Panc1 (cell line): Measurements from ENCODE around the gene NME8.

ENCODE experiments used
- SIN3A ChIP-seq: IDR thresholded peaks from 2 replicates; pipeline ENCODE4 v1.6.1; 2012; ENCODE audit warnings: low read depth, mild to moderate bottlenecking, low read length, moderate library complexity, borderline replicate concordance; ENCODE audit not compliant: insufficient read depth
- TF ChIP-seq, protein P1 (sequence below): fragments of 450-650 bp; IDR thresholded peaks from 2 replicates; pipeline ENCODE4 v1.5.1; 2017; ENCODE audit warnings: mild to moderate bottlenecking
- TF ChIP-seq, protein P2 (sequence below), 2 experiments: IDR thresholded peaks; 2 replicates each; pipeline ENCODE4 v1.6.1; 2011 to 2012; ENCODE audit warnings: low read depth in 2 of 2, control low read depth in 1 of 2, low read length in 1 of 2, mild to moderate bottlenecking in 1 of 2, moderate library complexity in 1 of 2; ENCODE audit not compliant: insufficient read depth in 1 of 2

DNA sequence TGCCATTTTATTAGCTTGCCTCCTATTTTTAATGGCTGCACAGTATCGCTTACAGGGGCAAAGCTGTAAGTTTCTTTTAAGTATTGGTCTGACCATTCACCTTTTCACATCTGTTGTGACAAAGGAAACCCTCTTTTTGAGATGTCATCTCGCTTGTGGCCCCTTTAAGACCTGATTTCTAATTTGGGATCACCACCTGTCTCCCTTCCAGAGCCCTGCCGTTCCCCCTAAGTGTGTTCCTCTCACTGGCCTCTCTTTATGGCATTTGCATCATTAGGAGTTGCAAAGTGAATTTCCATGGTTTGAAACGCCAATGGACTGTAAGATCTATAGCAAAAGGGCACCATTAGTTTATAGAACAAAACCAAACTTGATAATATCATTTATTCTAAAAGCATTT is 73.5 kb downstream of the NME8 start:
- TF ChIP-seq, protein P1, sequence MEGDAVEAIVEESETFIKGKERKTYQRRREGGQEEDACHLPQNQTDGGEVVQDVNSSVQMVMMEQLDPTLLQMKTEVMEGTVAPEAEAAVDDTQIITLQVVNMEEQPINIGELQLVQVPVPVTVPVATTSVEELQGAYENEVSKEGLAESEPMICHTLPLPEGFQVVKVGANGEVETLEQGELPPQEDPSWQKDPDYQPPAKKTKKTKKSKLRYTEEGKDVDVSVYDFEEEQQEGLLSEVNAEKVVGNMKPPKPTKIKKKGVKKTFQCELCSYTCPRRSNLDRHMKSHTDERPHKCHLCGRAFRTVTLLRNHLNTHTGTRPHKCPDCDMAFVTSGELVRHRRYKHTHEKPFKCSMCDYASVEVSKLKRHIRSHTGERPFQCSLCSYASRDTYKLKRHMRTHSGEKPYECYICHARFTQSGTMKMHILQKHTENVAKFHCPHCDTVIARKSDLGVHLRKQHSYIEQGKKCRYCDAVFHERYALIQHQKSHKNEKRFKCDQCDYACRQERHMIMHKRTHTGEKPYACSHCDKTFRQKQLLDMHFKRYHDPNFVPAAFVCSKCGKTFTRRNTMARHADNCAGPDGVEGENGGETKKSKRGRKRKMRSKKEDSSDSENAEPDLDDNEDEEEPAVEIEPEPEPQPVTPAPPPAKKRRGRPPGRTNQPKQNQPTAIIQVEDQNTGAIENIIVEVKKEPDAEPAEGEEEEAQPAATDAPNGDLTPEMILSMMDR, result no peak
- no peak for TF ChIP-seq SIN3A
- TF ChIP-seq, protein P2, sequence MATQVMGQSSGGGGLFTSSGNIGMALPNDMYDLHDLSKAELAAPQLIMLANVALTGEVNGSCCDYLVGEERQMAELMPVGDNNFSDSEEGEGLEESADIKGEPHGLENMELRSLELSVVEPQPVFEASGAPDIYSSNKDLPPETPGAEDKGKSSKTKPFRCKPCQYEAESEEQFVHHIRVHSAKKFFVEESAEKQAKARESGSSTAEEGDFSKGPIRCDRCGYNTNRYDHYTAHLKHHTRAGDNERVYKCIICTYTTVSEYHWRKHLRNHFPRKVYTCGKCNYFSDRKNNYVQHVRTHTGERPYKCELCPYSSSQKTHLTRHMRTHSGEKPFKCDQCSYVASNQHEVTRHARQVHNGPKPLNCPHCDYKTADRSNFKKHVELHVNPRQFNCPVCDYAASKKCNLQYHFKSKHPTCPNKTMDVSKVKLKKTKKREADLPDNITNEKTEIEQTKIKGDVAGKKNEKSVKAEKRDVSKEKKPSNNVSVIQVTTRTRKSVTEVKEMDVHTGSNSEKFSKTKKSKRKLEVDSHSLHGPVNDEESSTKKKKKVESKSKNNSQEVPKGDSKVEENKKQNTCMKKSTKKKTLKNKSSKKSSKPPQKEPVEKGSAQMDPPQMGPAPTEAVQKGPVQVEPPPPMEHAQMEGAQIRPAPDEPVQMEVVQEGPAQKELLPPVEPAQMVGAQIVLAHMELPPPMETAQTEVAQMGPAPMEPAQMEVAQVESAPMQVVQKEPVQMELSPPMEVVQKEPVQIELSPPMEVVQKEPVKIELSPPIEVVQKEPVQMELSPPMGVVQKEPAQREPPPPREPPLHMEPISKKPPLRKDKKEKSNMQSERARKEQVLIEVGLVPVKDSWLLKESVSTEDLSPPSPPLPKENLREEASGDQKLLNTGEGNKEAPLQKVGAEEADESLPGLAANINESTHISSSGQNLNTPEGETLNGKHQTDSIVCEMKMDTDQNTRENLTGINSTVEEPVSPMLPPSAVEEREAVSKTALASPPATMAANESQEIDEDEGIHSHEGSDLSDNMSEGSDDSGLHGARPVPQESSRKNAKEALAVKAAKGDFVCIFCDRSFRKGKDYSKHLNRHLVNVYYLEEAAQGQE (IDR thresholded peaks at IDR 0.05; ENCODE audit: insufficient read depth in 1 of 2, low read depth in 2 of 2, low read length in 1 of 2), result no peak
